NOMO-1 treated with DMSO at 0.1 percent for 48 hours (cell line): ENCODE data around the gene ANKRD36C.
"Not testable (repeated sequence)": the region's sequence is repeated elsewhere in the genome, so short reads cannot be mapped to it uniquely, and the experiment has no call there.

Source experiments
- DNase-seq: peaks from one replicate; lab custom pipeline; 2025; ENCODE audit not compliant: unreplicated experiment; lab: John Stamatoyannopoulos, UW

ANKRD36C gene

DNA sequence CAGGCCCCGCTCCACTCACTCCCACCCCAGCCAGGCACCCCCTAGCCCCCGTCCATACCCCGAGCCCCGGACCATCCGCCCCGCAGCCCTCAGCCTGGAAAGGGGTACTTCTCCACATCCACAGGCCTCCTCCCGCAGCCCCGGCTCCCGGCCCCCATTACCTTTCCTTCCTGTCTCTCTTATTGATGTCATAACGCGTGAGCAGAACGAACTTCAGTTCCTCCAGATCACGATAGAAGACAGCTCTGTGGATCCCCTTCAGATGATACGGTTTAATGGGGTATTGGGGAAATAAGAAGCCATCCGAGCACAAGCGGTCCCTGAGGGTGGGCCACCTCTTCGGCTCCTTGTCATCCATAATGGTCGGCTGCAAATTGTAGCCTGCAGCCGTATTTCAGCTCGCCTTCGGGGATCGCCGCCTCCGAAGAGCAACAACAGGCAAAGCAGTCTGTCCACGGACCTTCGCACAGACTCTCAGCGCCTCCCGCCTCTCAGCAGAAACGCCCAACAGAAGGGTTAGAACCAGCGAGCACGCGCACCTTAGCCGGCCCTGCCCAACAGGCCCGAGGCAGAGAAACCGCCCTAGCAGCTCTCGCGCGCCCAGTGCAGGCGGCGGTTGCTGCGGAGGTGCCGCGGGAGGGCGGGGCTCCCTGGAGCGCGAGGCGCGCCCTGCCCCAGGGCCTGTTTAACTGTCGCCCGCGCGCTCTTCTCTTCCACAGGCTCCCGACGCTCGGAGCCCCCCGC, at the start of gene ANKRD36C:
TSS of gene ANKRD36C (minus strand) at position 474 of the 744 bp plus-strand sequence. CDS start at position 358, 116 bp downstream.
- not testable (repeated sequence) for DNase-seq

DNA sequence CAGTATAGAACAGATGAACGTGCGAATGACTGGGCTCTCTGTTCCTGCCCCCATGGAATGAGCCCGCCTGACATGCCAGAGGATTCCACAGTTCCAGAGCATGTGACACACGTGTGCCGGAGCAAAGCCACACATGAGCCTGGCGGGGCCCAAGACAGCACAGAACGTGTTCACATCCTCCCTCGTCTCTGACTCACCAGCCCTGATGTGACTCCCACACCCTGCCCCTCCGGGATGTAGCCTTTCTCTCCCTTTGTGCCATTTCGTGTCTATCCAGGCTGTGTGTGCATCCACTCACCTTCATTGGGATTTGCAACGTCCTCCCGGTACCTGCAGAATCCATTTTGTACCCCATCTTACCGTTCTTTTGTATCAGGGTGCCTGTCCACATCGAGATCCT, 43.9 kb upstream of the ANKRD36C start:
- DNase-seq, result not testable (repeated sequence)

DNA sequence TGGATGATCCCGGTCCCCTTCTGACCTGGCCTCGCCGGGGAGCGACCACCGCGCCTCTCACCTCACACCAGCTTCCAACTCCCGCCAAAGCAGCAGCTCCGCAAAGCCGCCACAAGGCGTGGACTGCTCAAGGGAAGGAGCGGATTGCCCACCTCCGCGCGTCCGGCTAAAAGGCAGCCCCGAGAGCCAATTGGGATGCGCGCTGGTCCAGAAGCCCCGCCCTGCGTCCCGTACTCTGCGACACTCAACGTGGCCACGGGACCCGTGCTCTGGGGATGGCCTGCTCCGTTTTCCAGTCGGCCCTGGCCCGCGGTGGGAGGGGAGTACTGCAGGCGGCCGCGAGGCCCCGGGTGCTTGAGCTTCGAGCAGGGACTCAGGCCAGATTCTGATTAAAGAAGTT, 43.2 kb upstream of the ANKRD36C start, which contains the start of gene GPAT2:
TSS of gene GPAT2 (minus strand) at position 125 of the 400 bp plus-strand sequence. CDS start 2,557 bp downstream, outside the sequence.
- DNase-seq, result not testable (repeated sequence)

DNA sequence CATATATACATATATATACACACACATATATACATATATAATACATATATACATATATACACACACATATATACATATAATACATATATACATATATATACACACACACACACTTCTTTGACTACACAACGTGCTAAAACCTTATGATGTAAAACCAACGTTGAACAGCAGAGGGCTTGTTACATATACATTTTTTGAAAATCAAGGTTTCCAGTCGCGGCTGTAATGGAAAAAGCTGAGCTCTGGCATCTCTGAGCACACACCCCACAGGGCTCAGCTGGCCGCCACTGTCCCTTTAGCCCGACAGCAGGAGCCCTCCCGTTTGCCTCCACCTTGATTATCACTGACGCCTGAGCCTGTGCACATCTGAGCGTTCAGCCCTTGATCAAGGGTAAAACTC, 42.4 kb upstream of the ANKRD36C start:
- DNase-seq, result not testable (repeated sequence)

DNA sequence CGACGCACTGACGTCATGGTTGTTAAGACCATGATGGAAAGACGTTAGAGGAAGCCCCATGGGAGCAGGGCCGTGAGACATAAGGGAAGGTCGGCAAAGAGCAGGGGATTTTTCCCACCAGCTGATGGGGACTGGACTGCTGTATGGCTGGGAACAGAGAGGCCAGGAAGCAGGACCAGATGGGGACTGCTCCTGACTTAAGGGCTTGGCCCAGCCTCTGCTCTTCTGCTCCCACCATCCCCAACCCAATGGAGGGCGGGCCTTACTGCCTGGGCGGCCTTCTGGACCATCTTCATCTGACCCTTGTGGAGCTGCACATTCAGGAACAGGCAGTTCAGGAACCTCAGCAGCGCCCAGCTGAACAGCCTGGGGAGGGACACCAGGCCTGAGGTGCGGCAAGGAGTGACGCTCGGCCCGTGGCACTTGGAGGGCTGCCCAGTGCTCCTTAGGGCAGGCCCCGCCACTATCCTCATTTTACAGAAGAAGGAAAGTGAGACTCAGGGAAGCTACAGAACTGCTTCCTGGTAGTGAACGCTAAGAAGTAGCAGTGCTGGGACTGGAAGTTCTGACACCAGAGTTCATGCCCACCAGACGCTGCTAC, 36.2 kb upstream of the ANKRD36C start:
- DNase-seq, result not testable (repeated sequence)

DNA sequence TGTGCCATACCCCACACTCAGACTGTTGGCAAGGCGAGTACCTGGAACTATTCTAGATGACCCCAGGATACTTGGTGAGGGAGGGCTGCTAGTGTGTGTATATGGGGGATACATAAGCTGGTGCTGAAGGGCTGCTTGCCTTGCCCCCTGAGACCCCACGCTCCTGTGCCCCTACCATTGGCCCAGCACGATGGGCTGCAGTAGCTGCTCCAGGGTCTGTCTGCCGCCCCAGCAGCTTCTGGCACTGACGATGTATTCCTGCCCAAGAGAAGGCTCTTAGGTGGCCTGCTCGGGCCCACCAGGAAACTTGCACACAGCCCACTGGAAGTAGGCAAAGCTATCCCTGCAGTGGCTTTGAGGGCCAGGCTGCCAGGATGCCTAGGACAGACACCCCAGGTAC, 34.1 kb upstream of the ANKRD36C start:
- DNase-seq, result not testable (repeated sequence)

DNA sequence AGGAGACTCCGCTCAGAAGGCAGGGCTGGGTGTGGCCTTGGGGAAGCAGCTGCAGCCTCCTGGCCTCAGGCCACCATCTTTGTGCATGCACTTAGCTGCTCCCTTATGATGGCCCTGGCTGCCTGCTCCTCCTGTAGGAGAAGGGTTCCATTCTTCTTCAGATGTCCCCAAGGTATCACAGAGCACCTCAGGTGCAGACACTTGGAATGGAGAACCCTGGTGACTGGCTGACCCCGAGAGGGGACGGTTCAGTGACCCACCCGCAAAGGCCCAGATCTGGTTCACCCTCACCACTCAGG, 33.5 kb upstream of the ANKRD36C start:
- no peak for DNase-seq

DNA sequence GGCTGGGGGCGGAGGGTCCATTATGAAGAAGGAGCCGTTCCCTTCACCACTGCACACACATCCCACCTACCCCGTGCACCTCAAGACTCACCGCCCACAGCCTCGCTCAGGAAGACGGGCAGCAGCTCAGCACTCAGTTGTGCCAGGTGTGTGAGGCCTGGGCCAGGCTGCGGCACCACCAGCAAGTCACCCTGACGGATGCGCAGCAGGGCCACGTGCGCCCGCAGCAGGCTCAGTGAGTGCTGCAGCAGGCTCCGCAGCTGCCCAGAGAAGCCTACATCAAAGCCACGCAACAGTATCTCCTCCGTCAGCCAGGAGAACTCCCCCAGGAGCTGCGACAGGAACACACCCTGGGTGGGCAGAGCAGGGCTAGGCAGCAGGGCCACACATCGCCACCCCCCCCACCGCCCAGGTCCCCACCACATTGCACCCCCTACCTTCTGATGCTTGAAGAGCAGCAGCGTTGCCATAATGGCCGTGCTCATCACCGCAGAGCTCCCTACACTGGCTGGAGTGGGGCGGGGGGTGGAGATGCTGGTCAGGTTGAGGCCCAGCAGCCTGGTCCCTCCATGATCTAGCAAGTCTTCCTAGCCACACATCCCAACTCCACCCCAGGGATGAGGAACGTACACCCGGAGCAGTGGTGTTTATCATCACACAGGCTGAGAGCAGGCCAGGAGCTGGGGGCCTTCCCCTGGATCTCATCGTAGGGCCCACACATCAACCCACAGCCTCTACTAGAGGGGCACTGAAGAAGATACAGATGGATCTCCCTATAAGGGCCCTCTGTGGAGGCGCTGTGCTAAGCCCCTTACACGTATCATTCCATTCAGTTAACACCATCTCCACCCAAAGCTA, 32.9 kb upstream of the ANKRD36C start:
- DNase-seq, result no peak

DNA sequence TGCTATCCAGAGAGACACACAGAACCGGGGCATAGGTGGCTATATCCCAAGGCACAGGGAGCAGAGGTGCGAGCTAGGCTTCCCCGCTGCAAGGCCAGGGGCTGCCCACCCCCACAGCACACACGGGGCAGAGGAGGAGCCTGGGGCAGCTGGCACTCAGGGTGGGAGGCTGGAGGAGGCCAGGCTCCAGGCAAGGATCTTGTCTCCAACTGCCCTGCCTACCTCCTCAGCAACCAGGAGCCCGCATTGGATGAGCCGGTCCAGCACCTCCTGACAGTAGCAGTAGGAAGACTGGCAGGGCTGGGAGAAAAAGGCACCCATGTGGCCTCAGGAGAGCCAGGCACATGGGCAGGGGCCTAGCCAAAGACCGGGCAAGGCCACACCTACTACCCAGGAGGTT, 32.1 kb upstream of the ANKRD36C start:
- not testable (repeated sequence) for DNase-seq

DNA sequence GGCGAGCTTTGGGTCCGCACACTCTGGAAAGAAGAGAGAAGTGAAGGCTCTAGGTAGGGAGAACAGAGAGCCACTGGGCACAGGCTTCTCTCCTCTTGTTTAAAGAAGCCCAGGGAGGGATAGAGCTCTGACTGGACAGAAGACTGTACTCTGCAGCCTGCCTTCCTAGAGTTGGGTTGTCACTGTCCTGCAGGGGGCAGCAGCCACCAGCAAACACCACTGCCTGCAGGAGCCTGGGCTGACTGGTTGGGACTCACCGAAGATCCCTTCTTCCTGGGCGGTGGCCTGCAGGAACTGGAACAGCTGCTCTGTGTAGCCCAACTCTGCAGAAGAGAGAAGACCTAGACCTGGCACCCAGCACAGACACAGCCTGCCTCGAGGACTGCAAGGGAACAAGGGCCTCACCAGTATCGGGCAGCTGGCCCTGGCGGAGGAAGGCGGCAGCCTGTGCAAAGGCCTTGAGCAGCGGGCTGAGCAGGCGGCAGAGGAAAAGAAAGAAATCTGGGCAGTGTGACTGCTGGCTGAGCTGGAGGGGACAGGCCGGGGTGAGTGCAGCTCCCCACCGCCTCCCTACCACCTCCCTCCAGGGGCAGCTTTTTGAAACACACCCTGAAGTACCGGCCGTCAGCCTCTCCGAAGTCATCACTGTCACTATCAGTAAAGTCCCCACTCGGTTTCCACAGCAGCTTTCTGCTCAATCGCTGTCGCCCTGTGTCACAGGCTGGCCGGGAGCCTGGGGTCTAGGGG, 31.2 kb upstream of the ANKRD36C start:
- DNase-seq, result not testable (repeated sequence)

DNA sequence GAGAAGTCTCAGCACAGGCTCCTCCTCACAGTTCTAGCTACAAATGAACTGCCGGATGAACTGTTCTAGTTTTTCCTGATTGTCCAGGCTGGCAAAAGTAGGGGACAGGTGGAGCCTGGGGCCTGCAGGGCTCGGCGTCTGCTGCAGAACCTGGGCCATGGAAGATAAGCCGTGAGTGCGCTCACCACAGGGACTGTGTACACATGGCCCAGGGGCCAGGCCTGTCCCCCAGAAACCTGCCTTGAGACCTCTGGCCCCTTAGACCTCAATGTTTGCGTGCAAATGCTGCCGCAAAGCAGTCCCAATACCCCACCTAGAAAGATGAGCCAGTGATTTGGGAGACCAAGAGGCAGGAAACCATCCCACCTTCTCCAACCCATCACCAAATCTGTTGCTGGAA, 30.5 kb upstream of the ANKRD36C start:
- DNase-seq, result not testable (repeated sequence)

DNA sequence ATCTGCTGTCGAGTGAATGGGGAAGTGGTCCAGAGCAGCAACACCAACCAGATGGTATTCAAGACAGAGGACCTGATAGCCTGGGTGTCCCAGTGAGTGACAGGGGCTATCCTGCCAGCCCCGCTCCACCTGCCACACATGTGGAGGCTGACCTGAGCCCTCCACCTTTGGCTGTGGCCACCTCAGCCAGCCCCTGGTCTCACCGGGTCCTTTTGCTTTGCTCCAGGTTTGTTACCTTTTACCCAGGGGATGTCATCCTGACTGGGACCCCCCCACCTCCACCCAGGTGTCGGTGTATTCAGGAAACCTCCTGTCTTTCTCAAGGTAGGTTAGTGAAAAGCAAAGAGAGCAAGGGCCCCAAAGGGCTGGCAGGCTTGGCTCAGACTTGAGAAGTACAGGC, 29.5 kb upstream of the ANKRD36C start:
- not testable (repeated sequence) for DNase-seq

DNA sequence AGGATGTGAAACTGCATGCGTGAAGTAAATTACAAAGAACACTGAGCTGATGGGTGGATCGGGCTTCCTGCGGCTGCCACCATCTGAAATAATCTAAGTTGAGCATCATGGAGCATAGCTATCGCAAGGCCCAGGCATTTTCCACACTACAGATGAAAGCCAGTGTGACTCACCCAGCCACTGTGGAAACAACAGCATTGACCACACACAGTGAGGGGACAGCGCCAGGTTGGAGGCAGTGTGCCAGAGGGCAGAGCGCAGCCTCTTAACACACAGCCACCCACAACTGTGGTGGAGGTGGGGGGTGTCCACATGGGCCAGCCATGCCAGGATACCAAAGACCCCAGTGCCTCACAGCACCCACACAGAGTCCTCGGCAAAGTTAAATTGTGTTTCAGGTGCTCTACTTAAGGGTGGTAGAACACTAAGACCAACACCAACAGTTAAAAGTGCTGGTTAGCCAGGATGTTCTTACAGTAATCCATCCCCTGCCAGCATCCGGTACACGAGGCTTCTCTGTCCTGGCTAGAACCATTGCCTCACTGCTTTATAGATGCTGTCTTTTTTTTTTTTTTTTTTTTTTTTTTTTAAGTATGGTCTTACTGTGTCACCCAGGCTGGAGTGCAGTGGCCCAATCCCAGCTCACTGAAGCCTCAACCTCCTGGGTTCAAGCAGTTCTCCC, 28.4 kb upstream of the ANKRD36C start:
- not testable (repeated sequence) for DNase-seq

DNA sequence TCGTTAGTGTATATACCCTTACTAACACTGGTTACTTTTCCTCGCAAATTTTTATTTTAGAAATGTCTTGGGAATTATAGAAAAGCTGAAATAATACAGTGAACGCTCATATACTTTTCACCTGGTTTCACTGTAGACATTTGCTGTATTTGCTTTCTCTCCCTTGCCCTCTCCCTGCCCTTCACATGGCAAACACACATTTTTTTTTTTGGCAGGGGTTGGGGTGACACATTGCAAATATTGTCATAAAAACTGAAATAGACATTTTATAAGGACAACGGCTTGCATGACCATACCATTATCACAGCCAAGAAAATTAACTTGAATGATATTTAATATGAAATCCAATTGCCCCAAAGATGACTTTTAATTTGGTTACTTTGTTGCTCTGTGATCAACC, 24.7 kb upstream of the ANKRD36C start:
- not testable (repeated sequence) for DNase-seq

DNA sequence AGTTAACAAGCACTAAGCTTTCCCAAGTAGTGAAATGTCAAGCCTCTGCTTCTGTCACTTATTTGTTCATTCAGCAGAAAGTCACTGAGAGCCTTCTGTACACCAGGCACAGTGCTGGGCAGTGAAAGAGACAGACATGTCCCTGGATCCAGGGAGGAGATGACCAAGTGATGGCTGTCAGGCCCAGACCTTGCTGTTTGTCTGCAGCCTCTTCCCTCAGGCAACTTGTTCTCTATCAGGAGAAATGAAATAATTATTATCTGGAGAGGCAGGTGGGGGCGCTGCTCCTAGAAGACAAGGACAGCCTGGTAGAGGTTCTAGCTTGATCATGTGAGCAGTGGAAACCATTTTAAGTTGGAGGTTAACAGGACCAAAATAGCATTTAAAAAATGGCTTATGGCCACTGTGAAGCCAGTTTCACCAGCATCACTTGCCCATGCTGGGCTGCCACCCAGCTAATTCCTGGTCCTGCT, 21.2 kb upstream of the ANKRD36C start:
- not testable (repeated sequence) for DNase-seq

DNA sequence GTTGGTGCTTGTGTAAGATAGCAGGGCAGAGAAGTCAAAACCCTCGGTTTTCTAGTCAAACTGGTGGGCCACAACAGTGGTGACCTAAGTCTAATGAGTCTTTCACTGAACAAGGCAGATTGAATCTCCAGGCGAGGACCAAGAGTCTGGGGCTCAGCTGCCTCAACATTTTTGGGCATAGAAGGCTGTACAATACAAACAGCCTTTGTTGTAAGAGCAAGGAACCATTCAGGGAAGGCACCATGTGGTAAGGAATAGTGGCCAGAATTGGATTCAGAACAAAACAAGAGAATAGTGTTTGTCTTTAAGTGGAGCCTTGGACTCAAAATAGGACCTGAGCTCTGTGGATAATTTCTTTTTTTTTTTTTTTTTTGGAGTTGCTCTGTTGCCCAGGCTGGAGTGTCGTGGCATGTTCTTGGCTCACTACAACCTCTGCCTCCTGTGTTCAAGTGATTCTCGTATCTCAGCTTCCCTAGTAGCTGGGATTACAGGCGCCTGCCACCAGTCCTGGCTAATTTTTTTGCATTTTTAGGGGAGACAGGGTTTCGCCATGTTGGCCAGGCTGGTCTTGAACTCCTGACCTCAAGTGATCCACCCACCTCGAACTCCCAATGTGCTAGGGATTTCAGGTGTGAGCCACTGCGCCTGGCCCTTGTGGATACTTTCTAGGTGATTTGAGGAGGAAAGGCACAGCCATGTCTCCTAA, 20.6 kb upstream of the ANKRD36C start:
- not testable (repeated sequence) for DNase-seq

DNA sequence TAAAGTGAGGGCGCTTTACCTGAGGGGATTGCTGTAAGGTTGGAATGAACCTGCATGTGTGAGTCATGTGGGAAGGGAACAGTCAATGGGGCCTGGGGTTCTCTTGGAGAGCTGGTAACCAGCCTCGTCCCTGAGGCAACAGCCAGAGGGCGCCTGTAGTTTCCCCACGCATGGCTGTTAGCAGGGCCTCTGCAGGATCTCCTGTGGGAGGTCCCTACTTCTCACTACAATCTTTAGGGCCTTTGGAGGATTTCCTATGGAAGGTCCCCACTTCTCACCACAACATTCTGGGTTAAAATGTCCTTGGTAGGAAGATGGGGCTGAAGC, 19.5 kb upstream of the ANKRD36C start:
- not testable (repeated sequence) for DNase-seq

DNA sequence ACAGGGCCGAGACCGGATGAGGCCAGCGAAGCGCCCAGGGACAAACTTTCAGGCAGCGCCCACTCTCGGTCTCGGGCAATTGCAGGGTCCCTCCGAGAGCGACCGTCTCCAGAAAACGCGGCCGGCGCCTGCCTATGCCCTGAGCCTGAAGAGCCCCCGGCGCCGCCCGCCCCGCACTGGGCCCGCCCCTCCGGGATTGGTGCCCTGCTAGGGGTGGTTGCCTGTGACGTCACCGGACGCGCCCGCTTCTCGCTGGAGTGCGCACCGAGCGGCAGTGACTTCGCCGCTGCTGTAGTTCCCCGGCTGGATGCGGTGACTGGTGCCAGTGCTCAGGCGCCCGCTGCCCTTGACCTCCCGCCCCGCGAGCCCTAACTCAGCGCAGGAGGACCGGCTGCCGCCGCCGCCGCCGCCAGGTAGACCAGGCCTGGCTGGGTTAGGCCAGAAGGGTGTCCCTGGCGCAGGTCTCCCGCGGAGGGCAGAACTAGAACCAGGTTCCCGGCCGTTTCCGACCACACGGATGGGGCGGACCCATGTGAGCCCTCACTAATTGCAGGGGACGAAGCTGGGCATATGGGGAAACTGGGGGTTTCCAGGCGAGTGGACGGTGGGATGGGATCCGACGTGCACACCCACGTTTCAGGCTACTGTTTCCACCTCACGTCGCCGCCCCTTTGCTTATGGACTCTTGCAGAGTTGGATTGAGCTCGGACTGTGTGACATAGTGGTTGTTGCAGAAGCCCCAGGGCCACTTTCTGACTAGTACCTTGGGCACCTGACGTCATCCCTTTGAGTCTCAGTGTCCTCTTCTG, 18.9 kb upstream of the ANKRD36C start:
- not testable (repeated sequence) for DNase-seq

DNA sequence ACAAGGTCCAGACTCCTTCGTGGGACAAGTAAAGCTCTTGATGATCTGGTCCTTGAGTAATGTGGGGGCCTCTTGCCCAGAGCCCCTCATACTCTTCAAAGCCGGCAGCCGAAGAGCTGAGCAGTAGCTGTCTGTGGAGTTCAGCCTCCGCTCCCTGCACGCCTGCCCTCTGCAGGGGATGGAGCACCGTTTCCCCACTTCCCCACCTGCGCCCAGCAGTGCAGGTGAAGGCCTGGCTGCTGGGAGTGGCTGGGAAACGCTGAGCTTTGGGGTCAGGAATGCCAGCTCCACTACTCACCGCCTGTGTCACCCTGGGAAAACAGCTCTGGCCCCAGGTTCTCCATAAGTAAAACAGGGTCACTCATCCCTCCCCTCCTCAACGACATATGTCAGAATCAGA, 18.2 kb upstream of the ANKRD36C start:
- DNase-seq, result not testable (repeated sequence)
